Panc1 (cell line): ENCODE measurements around the gene CHID1. TPM values are rescaled to one million over a fixed set of nuclear protein-coding genes. Genes with fewer than 3 reads are reported as not detected.

Experiments
- ATAC-seq: fragments of 200-7000 bp; cut with Tn5 transposase; 2 replicates; pipeline ENCODE4 v1.9.1; 2020; ENCODE audit warnings: mild to moderate bottlenecking, moderate library complexity
- BruUV-seq: library from RNA; stranded (reverse); fragments of 400-500 nt; replicated peaks from 2 replicates; lab custom pipeline; 2021; lab: Mats Ljungman, UMichigan
- CTCF ChIA-PET: fragments of 300-600 bp; sonication (Branson Sonifier 250); formaldehyde crosslinking; loops from one replicate; lab custom pipeline; 2022; ENCODE audit warnings: antibody characterized with exemption; lab: Charles Lee
- POLR2A ChIA-PET: fragments of 300-600 bp; sonication (Branson Sonifier 250); formaldehyde crosslinking; loops from one replicate; lab custom pipeline; 2022; ENCODE audit warnings: antibody characterized with exemption; lab: Charles Lee
- DNase-seq: peaks from one replicate; pipeline ENCODE4 v3.0.0-alpha.2; 2010; ENCODE audit warnings: low read depth, low spot score
- H3K27ac ChIP-seq: 2 replicates; pipeline ENCODE4 v1.5.1; 2011; ENCODE audit warnings: mild to moderate bottlenecking, low read length, inconsistent platforms
- H3K27me3 ChIP-seq: fragments of 200-500 bp; sonication (Bioruptor generic); 2 replicates; pipeline ENCODE4 v1.6.0; 2014; ENCODE audit warnings: low read length, inconsistent platforms; ENCODE audit not compliant: control insufficient read depth, insufficient read depth
- H3K36me3 ChIP-seq: fragments of 200-500 bp; sonication (Bioruptor generic); 2 replicates; pipeline ENCODE4 v1.5.1; 2014; ENCODE audit warnings: inconsistent platforms, mild to moderate bottlenecking, low read length, moderate library complexity; ENCODE audit not compliant: control insufficient read depth, insufficient read depth
- H3K4me1 ChIP-seq: 2 replicates; pipeline ENCODE4 v1.5.1; 2011; ENCODE audit warnings: inconsistent platforms, mild to moderate bottlenecking, low read length, moderate library complexity; ENCODE audit not compliant: control insufficient read depth, insufficient read depth
- H3K4me3 ChIP-seq, 2 experiments: 2 replicates each; pipeline ENCODE4 v1.5.1; 2011 to 2012; ENCODE audit warnings: low read depth in 2 of 2, low read length in 2 of 2, mild to moderate bottlenecking in 2 of 2, inconsistent platforms in 1 of 2, moderate library complexity in 1 of 2
- H3K9me3 ChIP-seq: fragments of 200-500 bp; sonication (Bioruptor generic); 2 replicates; pipeline ENCODE4 v1.5.1; 2014; ENCODE audit warnings: low read depth, mild to moderate bottlenecking, inconsistent platforms, low read length, moderate library complexity; ENCODE audit not compliant: control insufficient read depth, insufficient read depth
- POLR2AphosphoS5 ChIP-seq: IDR thresholded peaks from 2 replicates; pipeline ENCODE4 v1.6.1; 2012; ENCODE audit warnings: mild to moderate bottlenecking, low read depth, low read length, moderate library complexity
- REST ChIP-seq, 2 experiments: IDR thresholded peaks; 2 replicates each; pipeline ENCODE4 v1.6.1; 2011 to 2012; ENCODE audit warnings: low read depth in 2 of 2, control low read depth in 1 of 2, low read length in 1 of 2, mild to moderate bottlenecking in 1 of 2, moderate library complexity in 1 of 2; ENCODE audit not compliant: insufficient read depth in 1 of 2
- SIN3A ChIP-seq: IDR thresholded peaks from 2 replicates; pipeline ENCODE4 v1.6.1; 2012; ENCODE audit warnings: low read depth, mild to moderate bottlenecking, low read length, moderate library complexity, borderline replicate concordance; ENCODE audit not compliant: insufficient read depth
- TCF7L2 ChIP-seq: IDR thresholded peaks from 2 replicates; pipeline ENCODE4 v1.6.1; 2011; ENCODE audit warnings: mild to moderate bottlenecking, low read depth, low read length, inconsistent platforms
- in situ Hi-C: cut with HindIII; loops from 2 replicates; pipeline ENCODE4 v1.10.0; 2016; ENCODE audit warnings: low sequenced_read_pairs, low pct_unique_long_range_greater_than_20kb
- intact Hi-C: fragments of 100-400 bp; cut with micrococcal nuclease; formaldehyde crosslinking; loops from one replicate; pipeline ENCODE4 v1.10.0; 2022; ENCODE audit not compliant: unreplicated experiment
- total RNA-seq: library from RNA; stranded (reverse); gene quantifications from one replicate; pipeline ENCODE4 v1.2.1, GENCODE V29; 2021; ENCODE audit not compliant: unreplicated experiment
- TF ChIP-seq, protein P1 (sequence below): fragments of 450-650 bp; IDR thresholded peaks from 2 replicates; pipeline ENCODE4 v1.5.1; 2017; ENCODE audit warnings: mild to moderate bottlenecking

The CHID1 gene
- total RNA-seq, 1 experiment from 2014 or later, result 224 TPM

DNA sequence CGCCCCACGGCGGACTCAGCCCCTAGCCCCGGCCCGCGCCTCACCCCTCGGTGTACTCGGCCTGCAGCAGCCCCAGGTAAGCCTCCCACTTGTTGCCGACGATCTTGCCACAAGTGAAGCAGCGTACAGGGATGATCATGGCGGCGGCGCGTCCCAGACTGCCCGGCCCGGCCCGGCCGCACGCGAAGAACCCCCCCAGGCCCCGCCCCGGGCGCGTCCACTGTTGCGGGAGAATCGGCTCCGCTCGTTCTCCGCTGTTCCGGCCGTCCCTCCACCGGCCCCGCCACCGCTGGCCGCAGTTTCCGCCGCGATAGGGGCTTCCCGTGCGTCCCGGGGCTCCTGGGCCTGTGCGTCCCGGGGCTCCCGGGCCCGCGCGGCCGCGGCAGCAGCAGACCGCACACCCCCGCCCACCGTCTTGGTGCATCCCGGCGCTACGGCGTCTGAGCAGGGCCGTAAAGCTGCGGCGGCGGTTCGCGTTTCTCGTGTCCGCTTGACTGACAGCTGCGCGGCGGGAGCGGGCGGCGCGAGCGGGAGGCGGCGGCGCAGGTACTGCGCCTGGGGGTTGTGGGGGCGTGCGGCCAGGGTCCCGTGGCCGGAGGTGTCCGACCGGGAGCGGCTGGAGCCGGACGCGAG, 68.1 kb downstream of the CHID1 start, which contains the start of the genes POLR2L and TSPAN4:
Gene POLR2L (minus strand): TSS at position 160 of the 633 bp plus-strand sequence. CDS start 21 bp downstream, at position 139.
Gene TSPAN4 (plus strand): TSS at position 483 of the 633 bp plus-strand sequence. CDS start 7,453 bp downstream, outside the sequence.
- in situ Hi-C loops, result no loop called here
- ChIA-PET POLR2A (interaction anchor here (0.7 kb wide), 1 partner anchor 208 kb away, joined by 3 read pairs; no protein-coding TSS in a partner anchor), CTCF (no interaction called here)
- Histone ChIP-seq H3K36me3 (no peaks in the 10 kb centered on the region; the same call in 1 of the 2 replicates), H3K4me3 (peak within 1 kb of the TSS; percentile 85 to 96), H3K27ac (peak within 1 kb of the TSS; percentile 97), H3K4me1 (peaks cover 71% of the 10 kb centered on the region), H3K9me3 (no peaks in the 10 kb centered on the region), H3K27me3 (no peaks in the 10 kb centered on the region)
- DNase-seq (no peak), ATAC-seq (peak; percentile 16)
- TF ChIP-seq, protein P1, sequence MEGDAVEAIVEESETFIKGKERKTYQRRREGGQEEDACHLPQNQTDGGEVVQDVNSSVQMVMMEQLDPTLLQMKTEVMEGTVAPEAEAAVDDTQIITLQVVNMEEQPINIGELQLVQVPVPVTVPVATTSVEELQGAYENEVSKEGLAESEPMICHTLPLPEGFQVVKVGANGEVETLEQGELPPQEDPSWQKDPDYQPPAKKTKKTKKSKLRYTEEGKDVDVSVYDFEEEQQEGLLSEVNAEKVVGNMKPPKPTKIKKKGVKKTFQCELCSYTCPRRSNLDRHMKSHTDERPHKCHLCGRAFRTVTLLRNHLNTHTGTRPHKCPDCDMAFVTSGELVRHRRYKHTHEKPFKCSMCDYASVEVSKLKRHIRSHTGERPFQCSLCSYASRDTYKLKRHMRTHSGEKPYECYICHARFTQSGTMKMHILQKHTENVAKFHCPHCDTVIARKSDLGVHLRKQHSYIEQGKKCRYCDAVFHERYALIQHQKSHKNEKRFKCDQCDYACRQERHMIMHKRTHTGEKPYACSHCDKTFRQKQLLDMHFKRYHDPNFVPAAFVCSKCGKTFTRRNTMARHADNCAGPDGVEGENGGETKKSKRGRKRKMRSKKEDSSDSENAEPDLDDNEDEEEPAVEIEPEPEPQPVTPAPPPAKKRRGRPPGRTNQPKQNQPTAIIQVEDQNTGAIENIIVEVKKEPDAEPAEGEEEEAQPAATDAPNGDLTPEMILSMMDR, result no peak
- peak; percentile 95 for TF ChIP-seq SIN3A
- peak; percentile 99 for TF ChIP-seq POLR2AphosphoS5
- TF ChIP-seq TCF7L2, result peak; percentile 72; the same call in 1 of the 2 replicates
- no peak for TF ChIP-seq REST (IDR thresholded peaks at IDR 0.05; ENCODE audit: insufficient read depth in 1 of 2, low read depth in 2 of 2, low read length in 1 of 2)
- no TSS peak for BruUV-seq
- intact Hi-C loops, result no loop called here

- no peaks in the 10 kb centered on the region for H3K9me3 ChIP-seq
- peaks cover 73% of the 10 kb centered on the region for H3K4me1 ChIP-seq
- BruUV-seq, result TSS peak; percentile 93
- in situ Hi-C loops (no loop called here), intact Hi-C loops (no loop called here)
- H3K4me3 ChIP-seq, result peak overlapping the region; percentile 85 to 96
- no peaks in the 10 kb centered on the region; the same call in 1 of the 2 replicates for H3K36me3 ChIP-seq
- ChIA-PET CTCF (no interaction called here), POLR2A (interaction anchor here (1.2 kb wide), 1 partner anchor 32 kb away, joined by 6 read pairs; the partner anchor contains the start of gene RPLP2)
- TF ChIP-seq SIN3A (no peak), TCF7L2 (no peak), POLR2AphosphoS5 (no peak), REST (IDR thresholded peaks at IDR 0.05; ENCODE audit: insufficient read depth in 1 of 2, low read depth in 2 of 2, low read length in 1 of 2) (no peak)
- TF ChIP-seq, protein P1, result no peak
- ATAC-seq (no peak), DNase-seq (no peak)
- peak overlapping the region; percentile 92 for H3K27ac ChIP-seq
- no peaks in the 10 kb centered on the region for H3K27me3 ChIP-seq
Measured at GRCh38 chr11:841981-842369, 68.6 kb downstream of the CHID1 start.
